Measurements from ENCODE around the gene MAPK8.

DNA sequence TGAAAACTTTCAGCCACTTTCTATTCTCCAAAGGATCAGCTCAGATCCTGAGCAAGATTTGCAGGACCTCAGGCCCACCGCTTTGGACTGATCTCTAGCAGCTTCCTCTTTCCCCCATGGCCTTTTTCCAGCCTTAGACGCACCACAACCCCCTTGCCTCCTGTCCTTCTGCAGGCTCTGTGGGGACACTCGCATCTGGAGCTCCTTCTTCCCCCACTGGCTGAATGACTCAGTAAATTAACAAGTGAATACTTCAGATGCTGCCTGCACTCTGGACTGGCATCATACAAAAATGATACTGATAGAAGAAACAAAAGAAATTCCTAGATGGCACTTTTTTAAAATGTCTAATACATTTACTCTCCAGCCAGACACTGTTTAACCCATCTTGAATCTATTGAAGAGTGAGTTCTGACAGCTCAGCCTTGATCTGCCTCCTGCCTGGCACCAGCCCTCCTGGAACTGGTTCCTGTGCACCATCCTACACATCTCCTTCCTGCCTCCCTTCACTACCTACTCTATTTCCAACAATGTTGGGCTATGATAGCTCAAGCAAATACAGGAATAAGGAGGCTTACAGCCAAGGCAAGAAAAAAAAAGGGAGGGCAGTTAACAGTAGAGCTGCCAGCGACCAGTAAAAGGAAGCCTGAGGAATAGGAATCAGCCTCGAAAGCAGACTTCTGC, 35.3 kb upstream of the MAPK8 start:
- TF ChIP-seq, protein P1, sequence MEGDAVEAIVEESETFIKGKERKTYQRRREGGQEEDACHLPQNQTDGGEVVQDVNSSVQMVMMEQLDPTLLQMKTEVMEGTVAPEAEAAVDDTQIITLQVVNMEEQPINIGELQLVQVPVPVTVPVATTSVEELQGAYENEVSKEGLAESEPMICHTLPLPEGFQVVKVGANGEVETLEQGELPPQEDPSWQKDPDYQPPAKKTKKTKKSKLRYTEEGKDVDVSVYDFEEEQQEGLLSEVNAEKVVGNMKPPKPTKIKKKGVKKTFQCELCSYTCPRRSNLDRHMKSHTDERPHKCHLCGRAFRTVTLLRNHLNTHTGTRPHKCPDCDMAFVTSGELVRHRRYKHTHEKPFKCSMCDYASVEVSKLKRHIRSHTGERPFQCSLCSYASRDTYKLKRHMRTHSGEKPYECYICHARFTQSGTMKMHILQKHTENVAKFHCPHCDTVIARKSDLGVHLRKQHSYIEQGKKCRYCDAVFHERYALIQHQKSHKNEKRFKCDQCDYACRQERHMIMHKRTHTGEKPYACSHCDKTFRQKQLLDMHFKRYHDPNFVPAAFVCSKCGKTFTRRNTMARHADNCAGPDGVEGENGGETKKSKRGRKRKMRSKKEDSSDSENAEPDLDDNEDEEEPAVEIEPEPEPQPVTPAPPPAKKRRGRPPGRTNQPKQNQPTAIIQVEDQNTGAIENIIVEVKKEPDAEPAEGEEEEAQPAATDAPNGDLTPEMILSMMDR (conservative IDR thresholded peaks at IDR 0.05; ENCODE audit: low read depth, low read length) = no peak
- TF ChIP-seq POLR2A (IDR thresholded peaks at IDR 0.05; ENCODE audit: low read depth, low read length) = no peak
- TF ChIP-seq RCOR1 (IDR thresholded peaks at IDR 0.05; ENCODE audit: insufficient replicate concordance, low read length) = no peak
- TF ChIP-seq RFX5 (IDR thresholded peaks at IDR 0.05; ENCODE audit: low read depth, low read length) = no peak
- TF ChIP-seq, protein P2, sequence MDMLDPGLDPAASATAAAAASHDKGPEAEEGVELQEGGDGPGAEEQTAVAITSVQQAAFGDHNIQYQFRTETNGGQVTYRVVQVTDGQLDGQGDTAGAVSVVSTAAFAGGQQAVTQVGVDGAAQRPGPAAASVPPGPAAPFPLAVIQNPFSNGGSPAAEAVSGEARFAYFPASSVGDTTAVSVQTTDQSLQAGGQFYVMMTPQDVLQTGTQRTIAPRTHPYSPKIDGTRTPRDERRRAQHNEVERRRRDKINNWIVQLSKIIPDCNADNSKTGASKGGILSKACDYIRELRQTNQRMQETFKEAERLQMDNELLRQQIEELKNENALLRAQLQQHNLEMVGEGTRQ (IDR thresholded peaks at IDR 0.05; ENCODE audit: low read depth, low read length) = no peak
- no peak for TF ChIP-seq FOS (IDR thresholded peaks at IDR 0.05; ENCODE audit: low read depth, low read length)
- TF ChIP-seq, protein P3, sequence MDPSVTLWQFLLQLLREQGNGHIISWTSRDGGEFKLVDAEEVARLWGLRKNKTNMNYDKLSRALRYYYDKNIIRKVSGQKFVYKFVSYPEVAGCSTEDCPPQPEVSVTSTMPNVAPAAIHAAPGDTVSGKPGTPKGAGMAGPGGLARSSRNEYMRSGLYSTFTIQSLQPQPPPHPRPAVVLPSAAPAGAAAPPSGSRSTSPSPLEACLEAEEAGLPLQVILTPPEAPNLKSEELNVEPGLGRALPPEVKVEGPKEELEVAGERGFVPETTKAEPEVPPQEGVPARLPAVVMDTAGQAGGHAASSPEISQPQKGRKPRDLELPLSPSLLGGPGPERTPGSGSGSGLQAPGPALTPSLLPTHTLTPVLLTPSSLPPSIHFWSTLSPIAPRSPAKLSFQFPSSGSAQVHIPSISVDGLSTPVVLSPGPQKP (IDR thresholded peaks at IDR 0.05; ENCODE audit: borderline replicate concordance, low read depth, low read length) = no peak
- TF ChIP-seq BHLHE40 (IDR thresholded peaks at IDR 0.05; ENCODE audit: low read depth, low read length) = no peak
- TF ChIP-seq CEBPB (IDR thresholded peaks at IDR 0.05; ENCODE audit: low read depth, low read length) = no peak

Measured in IMR-90 (cell line).